Hepatocyte (in vitro differentiated cells): Measurements from ENCODE around the gene AGAP1.

Source experiments
- CTCF ChIP-seq: fragments of 200-600 bp; sonication (generic); IDR thresholded peaks from 2 replicates; pipeline ENCODE4 v1.5.1; 2016; ENCODE audit warnings: antibody characterized with exemption, mild to moderate bottlenecking; ENCODE audit not compliant: poor library complexity
- EZH2phosphoT487 ChIP-seq: fragments of 200-600 bp; sonication (generic); IDR thresholded peaks from one replicate; pipeline ENCODE4 v1.6.1; 2018; ENCODE audit warnings: antibody characterized with exemption, mild to moderate bottlenecking, low read depth, moderate library complexity; ENCODE audit not compliant: unreplicated experiment, severe bottlenecking

GRCh38 chr2:236057375-236057774 lies 563.5 kb downstream of the AGAP1 start:
- TF ChIP-seq CTCF (no peak), EZH2phosphoT487 (no peak)
